ENCODE data around the gene APLP1. TPM values are rescaled to one million over a fixed set of nuclear protein-coding genes. Genes with fewer than 3 reads are reported as not detected.

APLP1 gene
- total and polyA plus RNA-seq, 4 donors: 0.08 to 0.51 (median 0.16) TPM; not detected in 1

DNA sequence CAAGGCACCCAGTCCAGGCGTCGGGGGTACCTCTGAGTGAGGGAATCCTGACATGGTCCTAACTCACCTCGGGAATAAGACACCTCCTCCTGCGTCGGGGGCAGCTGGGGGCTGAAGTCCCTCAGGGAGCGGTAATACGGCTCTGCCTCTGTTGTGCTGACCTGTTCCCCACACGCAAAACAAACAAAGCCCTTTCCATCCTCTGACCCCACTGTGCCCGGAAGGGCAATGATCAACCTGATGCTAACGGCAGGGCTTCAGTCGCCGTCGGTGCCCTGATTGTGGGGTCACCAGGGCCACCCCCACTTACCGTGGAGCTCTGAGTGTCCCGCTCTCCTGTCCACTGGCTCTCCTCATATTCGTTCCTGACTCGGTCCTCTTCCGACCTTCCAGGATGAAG lies 37.4 kb upstream of the APLP1 start:
- no peak overlapping the region for H3K4me3 ChIP-seq (ENCODE audit: low read depth in 1 of 3, low read length in 3 of 3)
- no peak overlapping the region for H3K9ac ChIP-seq (ENCODE audit: low read depth in 1 of 2, low read length in 2 of 2)
- H3K9me3 ChIP-seq (ENCODE audit: control insufficient read depth in 4 of 4, low read length in 3 of 4): no peaks in the 10 kb centered on the region
- no peaks in the 10 kb centered on the region for H3K4me1 ChIP-seq (ENCODE audit: control insufficient read depth in 4 of 4, insufficient read depth in 4 of 4, low read length in 3 of 4)
- H3K27ac ChIP-seq (ENCODE audit: low read depth in 1 of 2, low read length in 2 of 2): no peak overlapping the region
- H3K27me3 ChIP-seq (ENCODE audit: control insufficient read depth in 4 of 4, insufficient read depth in 4 of 4, low read length in 3 of 4): peaks cover 0 to 8% (median 2%) of the 10 kb centered on the region in 4 donors
- WGBS: 46% methylated on average over 18 of the region's 18 CpGs
- no peaks in the 10 kb centered on the region for H3K36me3 ChIP-seq (ENCODE audit: control insufficient read depth in 4 of 4, insufficient read depth in 3 of 4, low read depth in 1 of 4, low read length in 3 of 4)
- DNase-seq (ENCODE audit: low spot score): no peak
- TF ChIP-seq HNF4G (IDR thresholded peaks at IDR 0.05): no peak
- TF ChIP-seq FOXA1 (IDR thresholded peaks at IDR 0.05): no peak
- no peak for TF ChIP-seq SP1 (IDR thresholded peaks at IDR 0.05)
- TF ChIP-seq RXRA (IDR thresholded peaks at IDR 0.05): no peak
- TF ChIP-seq RAD21 (IDR thresholded peaks at IDR 0.05): no peak
- TF ChIP-seq, protein P1, sequence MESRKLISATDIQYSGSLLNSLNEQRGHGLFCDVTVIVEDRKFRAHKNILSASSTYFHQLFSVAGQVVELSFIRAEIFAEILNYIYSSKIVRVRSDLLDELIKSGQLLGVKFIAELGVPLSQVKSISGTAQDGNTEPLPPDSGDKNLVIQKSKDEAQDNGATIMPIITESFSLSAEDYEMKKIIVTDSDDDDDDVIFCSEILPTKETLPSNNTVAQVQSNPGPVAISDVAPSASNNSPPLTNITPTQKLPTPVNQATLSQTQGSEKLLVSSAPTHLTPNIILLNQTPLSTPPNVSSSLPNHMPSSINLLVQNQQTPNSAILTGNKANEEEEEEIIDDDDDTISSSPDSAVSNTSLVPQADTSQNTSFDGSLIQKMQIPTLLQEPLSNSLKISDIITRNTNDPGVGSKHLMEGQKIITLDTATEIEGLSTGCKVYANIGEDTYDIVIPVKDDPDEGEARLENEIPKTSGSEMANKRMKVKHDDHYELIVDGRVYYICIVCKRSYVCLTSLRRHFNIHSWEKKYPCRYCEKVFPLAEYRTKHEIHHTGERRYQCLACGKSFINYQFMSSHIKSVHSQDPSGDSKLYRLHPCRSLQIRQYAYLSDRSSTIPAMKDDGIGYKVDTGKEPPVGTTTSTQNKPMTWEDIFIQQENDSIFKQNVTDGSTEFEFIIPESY (IDR thresholded peaks at IDR 0.05): no peak
- TF ChIP-seq JUND (IDR thresholded peaks at IDR 0.05): no peak
- TF ChIP-seq FOXA2 (IDR thresholded peaks at IDR 0.05): no peak
- no peak for TF ChIP-seq GABPA (IDR thresholded peaks at IDR 0.05 in 1 of 2, conservative IDR thresholded peaks at IDR 0.05 in 1 of 2)
- no peak for TF ChIP-seq NR2F2 (IDR thresholded peaks at IDR 0.05)
- TF ChIP-seq HNF4A (conservative IDR thresholded peaks at IDR 0.05): no peak
- TF ChIP-seq, protein P2, sequence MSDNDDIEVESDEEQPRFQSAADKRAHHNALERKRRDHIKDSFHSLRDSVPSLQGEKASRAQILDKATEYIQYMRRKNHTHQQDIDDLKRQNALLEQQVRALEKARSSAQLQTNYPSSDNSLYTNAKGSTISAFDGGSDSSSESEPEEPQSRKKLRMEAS (IDR thresholded peaks at IDR 0.05): no peak
- TF ChIP-seq YY1 (IDR thresholded peaks at IDR 0.05): no peak
- TF ChIP-seq, protein P3, sequence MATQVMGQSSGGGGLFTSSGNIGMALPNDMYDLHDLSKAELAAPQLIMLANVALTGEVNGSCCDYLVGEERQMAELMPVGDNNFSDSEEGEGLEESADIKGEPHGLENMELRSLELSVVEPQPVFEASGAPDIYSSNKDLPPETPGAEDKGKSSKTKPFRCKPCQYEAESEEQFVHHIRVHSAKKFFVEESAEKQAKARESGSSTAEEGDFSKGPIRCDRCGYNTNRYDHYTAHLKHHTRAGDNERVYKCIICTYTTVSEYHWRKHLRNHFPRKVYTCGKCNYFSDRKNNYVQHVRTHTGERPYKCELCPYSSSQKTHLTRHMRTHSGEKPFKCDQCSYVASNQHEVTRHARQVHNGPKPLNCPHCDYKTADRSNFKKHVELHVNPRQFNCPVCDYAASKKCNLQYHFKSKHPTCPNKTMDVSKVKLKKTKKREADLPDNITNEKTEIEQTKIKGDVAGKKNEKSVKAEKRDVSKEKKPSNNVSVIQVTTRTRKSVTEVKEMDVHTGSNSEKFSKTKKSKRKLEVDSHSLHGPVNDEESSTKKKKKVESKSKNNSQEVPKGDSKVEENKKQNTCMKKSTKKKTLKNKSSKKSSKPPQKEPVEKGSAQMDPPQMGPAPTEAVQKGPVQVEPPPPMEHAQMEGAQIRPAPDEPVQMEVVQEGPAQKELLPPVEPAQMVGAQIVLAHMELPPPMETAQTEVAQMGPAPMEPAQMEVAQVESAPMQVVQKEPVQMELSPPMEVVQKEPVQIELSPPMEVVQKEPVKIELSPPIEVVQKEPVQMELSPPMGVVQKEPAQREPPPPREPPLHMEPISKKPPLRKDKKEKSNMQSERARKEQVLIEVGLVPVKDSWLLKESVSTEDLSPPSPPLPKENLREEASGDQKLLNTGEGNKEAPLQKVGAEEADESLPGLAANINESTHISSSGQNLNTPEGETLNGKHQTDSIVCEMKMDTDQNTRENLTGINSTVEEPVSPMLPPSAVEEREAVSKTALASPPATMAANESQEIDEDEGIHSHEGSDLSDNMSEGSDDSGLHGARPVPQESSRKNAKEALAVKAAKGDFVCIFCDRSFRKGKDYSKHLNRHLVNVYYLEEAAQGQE (IDR thresholded peaks at IDR 0.05): no peak
- TF ChIP-seq EGR1 (IDR thresholded peaks at IDR 0.05; ENCODE audit: low read depth in 2 of 2): no peak
- no peak for TF ChIP-seq TAF1 (conservative IDR thresholded peaks at IDR 0.05)
- TF ChIP-seq, protein P4, sequence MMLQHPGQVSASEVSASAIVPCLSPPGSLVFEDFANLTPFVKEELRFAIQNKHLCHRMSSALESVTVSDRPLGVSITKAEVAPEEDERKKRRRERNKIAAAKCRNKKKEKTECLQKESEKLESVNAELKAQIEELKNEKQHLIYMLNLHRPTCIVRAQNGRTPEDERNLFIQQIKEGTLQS (IDR thresholded peaks at IDR 0.05): no peak
- TF ChIP-seq, protein P5, sequence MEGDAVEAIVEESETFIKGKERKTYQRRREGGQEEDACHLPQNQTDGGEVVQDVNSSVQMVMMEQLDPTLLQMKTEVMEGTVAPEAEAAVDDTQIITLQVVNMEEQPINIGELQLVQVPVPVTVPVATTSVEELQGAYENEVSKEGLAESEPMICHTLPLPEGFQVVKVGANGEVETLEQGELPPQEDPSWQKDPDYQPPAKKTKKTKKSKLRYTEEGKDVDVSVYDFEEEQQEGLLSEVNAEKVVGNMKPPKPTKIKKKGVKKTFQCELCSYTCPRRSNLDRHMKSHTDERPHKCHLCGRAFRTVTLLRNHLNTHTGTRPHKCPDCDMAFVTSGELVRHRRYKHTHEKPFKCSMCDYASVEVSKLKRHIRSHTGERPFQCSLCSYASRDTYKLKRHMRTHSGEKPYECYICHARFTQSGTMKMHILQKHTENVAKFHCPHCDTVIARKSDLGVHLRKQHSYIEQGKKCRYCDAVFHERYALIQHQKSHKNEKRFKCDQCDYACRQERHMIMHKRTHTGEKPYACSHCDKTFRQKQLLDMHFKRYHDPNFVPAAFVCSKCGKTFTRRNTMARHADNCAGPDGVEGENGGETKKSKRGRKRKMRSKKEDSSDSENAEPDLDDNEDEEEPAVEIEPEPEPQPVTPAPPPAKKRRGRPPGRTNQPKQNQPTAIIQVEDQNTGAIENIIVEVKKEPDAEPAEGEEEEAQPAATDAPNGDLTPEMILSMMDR (IDR thresholded peaks at IDR 0.05; ENCODE audit: low read depth, low read length, missing input control): no peak

Measured in liver (tissue), 9 donors.